A549 (cell line): ENCODE measurements around the gene ACYP1.

Source experiments
- CHD2 ChIP-seq: fragments of 150-350 bp; IDR thresholded peaks from 2 replicates; pipeline ENCODE4 v1.6.1; 2014; ENCODE audit warnings: low read length; ENCODE audit not compliant: partially characterized antibody
- EP300 ChIP-seq, 2 experiments: fragments of >200 bp; sonication (Bioruptor Twin); formaldehyde crosslinking; IDR thresholded peaks; 2 replicates in 1 of 2; 3 replicates in 1 of 2; pipeline ENCODE4 v1.6.1; 2016 to 2017
- ESRRA ChIP-seq: fragments of 150-350 bp; IDR thresholded peaks from 2 replicates; pipeline ENCODE4 v1.6.1; 2014; ENCODE audit warnings: mild to moderate bottlenecking, low read length, borderline replicate concordance
- HDAC2 ChIP-seq: fragments of 200-600 bp; sonication (generic); IDR thresholded peaks from 2 replicates; pipeline ENCODE4 v1.6.1; 2016
- NR3C1 ChIP-seq: fragments of >200 bp; sonication (Bioruptor Twin); formaldehyde crosslinking; IDR thresholded peaks from 3 replicates; pipeline ENCODE4 v1.6.1; 2017
- ZFP36 ChIP-seq: fragments of 450-650 bp; IDR thresholded peaks from 2 replicates; pipeline ENCODE4 v1.6.1; 2014; ENCODE audit warnings: borderline replicate concordance; ENCODE audit not compliant: partially characterized antibody
- TF ChIP-seq, protein P1 (sequence below): fragments of >200 bp; sonication (Bioruptor Twin); formaldehyde crosslinking; IDR thresholded peaks from 3 replicates; pipeline ENCODE4 v1.5.1; 2016

GRCh38 chr14:75053396-75054291 is 10.2 kb downstream of the ACYP1 start:
- TF ChIP-seq, protein P1, sequence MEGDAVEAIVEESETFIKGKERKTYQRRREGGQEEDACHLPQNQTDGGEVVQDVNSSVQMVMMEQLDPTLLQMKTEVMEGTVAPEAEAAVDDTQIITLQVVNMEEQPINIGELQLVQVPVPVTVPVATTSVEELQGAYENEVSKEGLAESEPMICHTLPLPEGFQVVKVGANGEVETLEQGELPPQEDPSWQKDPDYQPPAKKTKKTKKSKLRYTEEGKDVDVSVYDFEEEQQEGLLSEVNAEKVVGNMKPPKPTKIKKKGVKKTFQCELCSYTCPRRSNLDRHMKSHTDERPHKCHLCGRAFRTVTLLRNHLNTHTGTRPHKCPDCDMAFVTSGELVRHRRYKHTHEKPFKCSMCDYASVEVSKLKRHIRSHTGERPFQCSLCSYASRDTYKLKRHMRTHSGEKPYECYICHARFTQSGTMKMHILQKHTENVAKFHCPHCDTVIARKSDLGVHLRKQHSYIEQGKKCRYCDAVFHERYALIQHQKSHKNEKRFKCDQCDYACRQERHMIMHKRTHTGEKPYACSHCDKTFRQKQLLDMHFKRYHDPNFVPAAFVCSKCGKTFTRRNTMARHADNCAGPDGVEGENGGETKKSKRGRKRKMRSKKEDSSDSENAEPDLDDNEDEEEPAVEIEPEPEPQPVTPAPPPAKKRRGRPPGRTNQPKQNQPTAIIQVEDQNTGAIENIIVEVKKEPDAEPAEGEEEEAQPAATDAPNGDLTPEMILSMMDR, result no peak
- TF ChIP-seq CHD2 (no peak), EP300 (IDR thresholded peaks at IDR 0.05) (no peak), HDAC2 (no peak), ESRRA (no peak), ZFP36 (no peak), NR3C1 (no peak)
